A673 (cell line): ENCODE results near the gene ZNF445. TPM values are rescaled to one million over a fixed set of nuclear protein-coding genes. Genes with fewer than 3 reads are reported as not detected.

ENCODE experiments used
- BruUV-seq: library from RNA; stranded (reverse); fragments of 400-500 nt; replicated peaks from 2 replicates; lab custom pipeline; 2021; lab: Mats Ljungman, UMichigan
- CTCF ChIA-PET: fragments of 300-600 bp; sonication (Branson Sonifier 250); formaldehyde crosslinking; loops from one replicate; lab custom pipeline; 2022; ENCODE audit warnings: antibody characterized with exemption; lab: Charles Lee
- POLR2A ChIA-PET: fragments of 300-600 bp; sonication (Branson Sonifier 250); formaldehyde crosslinking; loops from one replicate; lab custom pipeline; 2022; ENCODE audit warnings: antibody characterized with exemption; ENCODE audit not compliant: low non-redundant PET; lab: Charles Lee
- DNase-seq: peaks from one replicate; pipeline ENCODE4 v3.0.0-alpha.2; 2015; ENCODE audit warnings: low spot score
- H3K27ac ChIP-seq: fragments of 200-600 bp; sonication (generic); 2 replicates; pipeline ENCODE4 v1.5.1; 2016; ENCODE audit warnings: mixed run types, low read depth, mild to moderate bottlenecking, mixed read lengths, antibody characterized with exemption, low read length; ENCODE audit not compliant: poor library complexity, severe bottlenecking
- H3K27me3 ChIP-seq: fragments of 200-600 bp; sonication (generic); replicated peaks from 2 replicates; pipeline ENCODE4 v1.6.1; 2017; ENCODE audit warnings: mixed run types, low read depth, mild to moderate bottlenecking, mixed read lengths, antibody characterized with exemption, low read length; ENCODE audit not compliant: insufficient read depth, poor library complexity
- H3K36me3 ChIP-seq: fragments of 200-600 bp; sonication (generic); 2 replicates; pipeline ENCODE4 v1.6.1; 2016; ENCODE audit warnings: mixed run types, mild to moderate bottlenecking, mixed read lengths, antibody characterized with exemption, low read length; ENCODE audit not compliant: insufficient read depth, poor library complexity, severe bottlenecking
- H3K4me1 ChIP-seq: fragments of 200-600 bp; sonication (generic); 2 replicates; pipeline ENCODE4 v1.6.1; 2017; ENCODE audit warnings: mixed run types, mild to moderate bottlenecking, mixed read lengths, antibody characterized with exemption, low read length; ENCODE audit not compliant: insufficient read depth, poor library complexity, severe bottlenecking
- H3K4me3 ChIP-seq: fragments of 200-600 bp; sonication (generic); 2 replicates; pipeline ENCODE4 v1.5.1; 2016; ENCODE audit warnings: low read depth, mixed run types, mild to moderate bottlenecking, mixed read lengths, low read length; ENCODE audit not compliant: poor library complexity, severe bottlenecking
- H3K9me3 ChIP-seq: fragments of 200-600 bp; sonication (generic); 2 replicates; pipeline ENCODE4 v1.6.1; 2016; ENCODE audit warnings: mixed run types, low read depth, mild to moderate bottlenecking, mixed read lengths, antibody characterized with exemption, low read length; ENCODE audit not compliant: poor library complexity, severe bottlenecking
- CTCF ChIP-seq: fragments of 300-800, 200-600 bp; sonication (generic); conservative IDR thresholded peaks from 2 replicates; pipeline ENCODE4 v1.5.1; 2017; ENCODE audit warnings: low read depth, mild to moderate bottlenecking, antibody characterized with exemption, low read length, moderate library complexity, mixed read lengths
- EZH2 ChIP-seq: fragments of 200-600 bp; sonication (generic); IDR thresholded peaks from 2 replicates; pipeline ENCODE4 v1.6.1; 2017; ENCODE audit warnings: borderline replicate concordance, low read depth, mild to moderate bottlenecking, mixed read lengths, antibody characterized with exemption, low read length; ENCODE audit not compliant: poor library complexity, severe bottlenecking
- intact Hi-C: fragments of 100-400 bp; cut with micrococcal nuclease; formaldehyde crosslinking; loops from one replicate; pipeline ENCODE4 v1.10.0; 2022; ENCODE audit not compliant: unreplicated experiment
- total RNA-seq: library from RNA; stranded (reverse); gene quantifications from 2 replicates; pipeline ENCODE4 v1.2.3, GENCODE V29; 2021

The ZNF445 gene
- total RNA-seq, 1 experiment from 2014 or later = 18.6 TPM

- ChIA-PET CTCF (no interaction called here), POLR2A (no interaction called here)
- no peaks in the 10 kb centered on the region for H3K4me1 ChIP-seq
- H3K36me3 ChIP-seq = no peaks in the 10 kb centered on the region
- no peak overlapping the region for H3K4me3 ChIP-seq
- no peak for DNase-seq
- no peaks in the 10 kb centered on the region for H3K27me3 ChIP-seq
- intact Hi-C loops = no loop called here
- TF ChIP-seq EZH2 = no peak
- no peak for TF ChIP-seq CTCF
- BruUV-seq = no TSS peak
- no peak overlapping the region for H3K27ac ChIP-seq
- no peaks in the 10 kb centered on the region for H3K9me3 ChIP-seq
Measured at GRCh38 chr3:44434834-44435510, 42.5 kb downstream of the ZNF445 start.

GRCh38 chr3:44430466-44430865, 47.0 kb downstream of the ZNF445 start:
- intact Hi-C loops = no loop called here
- no peak overlapping the region for H3K4me3 ChIP-seq
- BruUV-seq = no TSS peak
- no peak for DNase-seq
- H3K36me3 ChIP-seq = no peaks in the 10 kb centered on the region
- ChIA-PET CTCF (no interaction called here), POLR2A (no interaction called here)
- H3K27ac ChIP-seq = no peak overlapping the region
- no peaks in the 10 kb centered on the region for H3K27me3 ChIP-seq
- H3K4me1 ChIP-seq = no peaks in the 10 kb centered on the region
- H3K9me3 ChIP-seq = no peaks in the 10 kb centered on the region
- TF ChIP-seq EZH2 (no peak), CTCF (no peak)

DNA sequence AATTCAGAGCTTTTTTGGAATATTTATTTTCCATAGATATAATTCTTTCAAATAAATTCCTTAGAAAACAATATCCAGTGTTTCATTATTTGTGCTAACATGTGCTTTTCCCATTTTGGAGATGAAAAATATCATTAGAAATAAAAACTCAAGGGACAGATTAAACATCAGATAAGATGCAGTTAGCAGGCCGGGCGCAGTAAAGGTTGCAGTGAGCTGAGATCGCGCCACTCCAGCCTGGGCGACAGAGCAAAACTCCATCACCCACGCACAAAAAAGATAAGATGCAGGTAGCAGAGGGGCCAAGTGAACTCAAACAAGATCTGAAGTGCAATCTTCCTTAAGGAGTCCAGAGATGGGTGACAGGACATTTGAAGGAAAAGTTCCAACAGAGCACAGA, 48.0 kb downstream of the ZNF445 start:
- Histone ChIP-seq H3K9me3 (no peaks in the 10 kb centered on the region), H3K36me3 (no peaks in the 10 kb centered on the region), H3K4me3 (no peak overlapping the region), H3K27me3 (no peaks in the 10 kb centered on the region), H3K4me1 (no peaks in the 10 kb centered on the region), H3K27ac (no peak overlapping the region)
- POLR2A ChIA-PET = no interaction called here
- no peak for DNase-seq
- CTCF ChIA-PET = no interaction called here
- no TSS peak for BruUV-seq
- TF ChIP-seq EZH2 (no peak), CTCF (no peak)
- intact Hi-C loops = no loop called here
